Smooth muscle cell (in vitro differentiated cells): ENCODE data around the gene VSIR. TPM values are rescaled to one million over a fixed set of nuclear protein-coding genes. Genes with fewer than 3 reads are reported as not detected.

Experiments used
- DNase-seq: peaks from one replicate; lab custom pipeline; 2025; ENCODE audit not compliant: unreplicated experiment; lab: John Stamatoyannopoulos, UW
- H2AFZ ChIP-seq: fragments of 200-600 bp; sonication (generic); 2 replicates; pipeline ENCODE4 v1.6.0; 2016; ENCODE audit warnings: antibody characterized with exemption, low read depth, mild to moderate bottlenecking
- H3F3A ChIP-seq: fragments of 200-600 bp; sonication (generic); 2 replicates; pipeline ENCODE4 v1.6.0; 2017; ENCODE audit warnings: antibody characterized with exemption, low read depth
- H3K27ac ChIP-seq: fragments of 200-600 bp; sonication (generic); 2 replicates; pipeline ENCODE4 v1.5.1; 2016; ENCODE audit warnings: low read depth, mild to moderate bottlenecking
- H3K27me3 ChIP-seq: fragments of 200-600 bp; sonication (generic); 2 replicates; pipeline ENCODE4 v1.6.1; 2016; ENCODE audit warnings: low read depth, mild to moderate bottlenecking
- H3K36me3 ChIP-seq: fragments of 200-600 bp; sonication (generic); 2 replicates; pipeline ENCODE4 v1.5.1; 2016; ENCODE audit warnings: low read depth
- H3K4me1 ChIP-seq: fragments of 200-600 bp; sonication (generic); 2 replicates; pipeline ENCODE4 v1.5.1; 2016; ENCODE audit warnings: low read depth
- H3K4me2 ChIP-seq: fragments of 200-600 bp; sonication (generic); 2 replicates; pipeline ENCODE4 v1.6.0; 2016; ENCODE audit warnings: mild to moderate bottlenecking
- H3K4me3 ChIP-seq: fragments of 200-600 bp; sonication (generic); 2 replicates; pipeline ENCODE4 v1.5.1; 2016; ENCODE audit warnings: mild to moderate bottlenecking
- H3K79me2 ChIP-seq: fragments of 200-600 bp; sonication (generic); 2 replicates; pipeline ENCODE4 v1.6.0; 2016; ENCODE audit warnings: low read depth, mild to moderate bottlenecking
- H3K9ac ChIP-seq: fragments of 200-600 bp; sonication (generic); 2 replicates; pipeline ENCODE4 v1.6.0; 2016; ENCODE audit warnings: low read depth
- H3K9me3 ChIP-seq: fragments of 200-600 bp; sonication (generic); replicated peaks from 2 replicates; pipeline ENCODE4 v1.5.1; 2016; ENCODE audit warnings: low read depth
- H4K20me1 ChIP-seq: fragments of 200-600 bp; sonication (generic); 2 replicates; pipeline ENCODE4 v1.6.0; 2016; ENCODE audit warnings: low read depth
- CTCF ChIP-seq: fragments of 200-600 bp; sonication (generic); IDR thresholded peaks from 2 replicates; pipeline ENCODE4 v1.5.1; 2017; ENCODE audit warnings: borderline replicate concordance, mild to moderate bottlenecking, antibody characterized with exemption; ENCODE audit not compliant: insufficient read depth, poor library complexity, severe bottlenecking
- WGBS: methylation state at CpG from one replicate; pipeline ENCODE4 v1.1.7; 2016; ENCODE audit warnings: low lambda C conversion rate; 5-methylcytosine and 5-hydroxymethylcytosine counted together
- polyA plus RNA-seq: library from polyadenylated mRNA; unstranded; fragments of >200 nt; fragmentation: Nextera tagmentation; extraction: Ambion mirVana; gene quantifications from 2 replicates; pipeline ENCODE4 v1.2.1, GENCODE V29; 2016
- total RNA-seq: library from RNA; depleted of rRNA; stranded (reverse); fragments of >200 nt; gene quantifications from 2 replicates; pipeline ENCODE4 v1.2.3, GENCODE V29; 2014

VSIR gene
- total and polyA plus RNA-seq, 2 experiments from 2014 or later: 3.6 TPM

- H3F3A ChIP-seq: no peaks in the 10 kb centered on the region
- H3K4me3 ChIP-seq: no peak overlapping the region
- H3K27ac ChIP-seq: no peak overlapping the region
- H4K20me1 ChIP-seq: no peaks in the 10 kb centered on the region
- no peak for DNase-seq
- H3K9ac ChIP-seq: no peak overlapping the region
- no peak overlapping the region for H3K4me2 ChIP-seq
- H3K27me3 ChIP-seq: no peaks in the 10 kb centered on the region
- TF ChIP-seq CTCF: no peak
- H3K79me2 ChIP-seq: no peaks in the 10 kb centered on the region
- no peaks in the 10 kb centered on the region for H3K36me3 ChIP-seq
- no peak overlapping the region for H2AFZ ChIP-seq
- H3K9me3 ChIP-seq: no peaks in the 10 kb centered on the region
- no peaks in the 10 kb centered on the region for H3K4me1 ChIP-seq
- WGBS: 94% methylated on average over 35 of the region's 35 CpGs
These were observed 66.9 kb downstream of the VSIR start for GRCh38 chr10:71706216-71707121.

- no peak overlapping the region for H2AFZ ChIP-seq
- no peak overlapping the region for H3K9ac ChIP-seq
- no peak overlapping the region for H3K27ac ChIP-seq
- H3K9me3 ChIP-seq: no peaks in the 10 kb centered on the region
- DNase-seq: no peak
- no peaks in the 10 kb centered on the region for H3F3A ChIP-seq
- no peaks in the 10 kb centered on the region for H3K79me2 ChIP-seq
- H4K20me1 ChIP-seq: no peaks in the 10 kb centered on the region
- WGBS: 78% methylated on average over 2 of the region's 2 CpGs
- no peak for TF ChIP-seq CTCF
- no peaks in the 10 kb centered on the region for H3K36me3 ChIP-seq
- H3K4me3 ChIP-seq: no peak overlapping the region
- no peaks in the 10 kb centered on the region for H3K27me3 ChIP-seq
- H3K4me2 ChIP-seq: no peak overlapping the region
- no peaks in the 10 kb centered on the region for H3K4me1 ChIP-seq
These were observed 67.7 kb downstream of the VSIR start for GRCh38 chr10:71705582-71705981.

GRCh38 chr10:71704816-71705215 lies 68.5 kb downstream of the VSIR start:
- H3K79me2 ChIP-seq: no peaks in the 10 kb centered on the region
- H3K4me2 ChIP-seq: no peak overlapping the region
- H3F3A ChIP-seq: no peaks in the 10 kb centered on the region
- no peaks in the 10 kb centered on the region for H3K27me3 ChIP-seq
- TF ChIP-seq CTCF: no peak
- H3K4me3 ChIP-seq: no peak overlapping the region
- H4K20me1 ChIP-seq: no peaks in the 10 kb centered on the region
- WGBS: 96% methylated on average over 17 of the region's 18 CpGs
- H3K36me3 ChIP-seq: no peaks in the 10 kb centered on the region
- DNase-seq: no peak
- no peaks in the 10 kb centered on the region for H3K9me3 ChIP-seq
- no peaks in the 10 kb centered on the region for H3K4me1 ChIP-seq
- H3K27ac ChIP-seq: no peak overlapping the region
- H3K9ac ChIP-seq: no peak overlapping the region
- H2AFZ ChIP-seq: no peak overlapping the region

- TF ChIP-seq CTCF: no peak
- no peaks in the 10 kb centered on the region for H3K79me2 ChIP-seq
- H2AFZ ChIP-seq: no peak overlapping the region
- 95% methylated on average over 11 of the region's 11 CpGs for WGBS
- no peak overlapping the region for H3K9ac ChIP-seq
- peaks cover 10% of the 10 kb centered on the region for H3K27me3 ChIP-seq
- H3K4me1 ChIP-seq: no peaks in the 10 kb centered on the region
- no peaks in the 10 kb centered on the region for H3K9me3 ChIP-seq
- no peak overlapping the region for H3K4me2 ChIP-seq
- H3K36me3 ChIP-seq: no peaks in the 10 kb centered on the region
- no peak overlapping the region for H3K4me3 ChIP-seq
- H4K20me1 ChIP-seq: no peaks in the 10 kb centered on the region
- no peak for DNase-seq
- H3F3A ChIP-seq: no peaks in the 10 kb centered on the region
- H3K27ac ChIP-seq: no peak overlapping the region
These were observed 69.7 kb downstream of the VSIR start for GRCh38 chr10:71703577-71703976.
